ENCODE measurements around the gene SEPTIN6.

DNA sequence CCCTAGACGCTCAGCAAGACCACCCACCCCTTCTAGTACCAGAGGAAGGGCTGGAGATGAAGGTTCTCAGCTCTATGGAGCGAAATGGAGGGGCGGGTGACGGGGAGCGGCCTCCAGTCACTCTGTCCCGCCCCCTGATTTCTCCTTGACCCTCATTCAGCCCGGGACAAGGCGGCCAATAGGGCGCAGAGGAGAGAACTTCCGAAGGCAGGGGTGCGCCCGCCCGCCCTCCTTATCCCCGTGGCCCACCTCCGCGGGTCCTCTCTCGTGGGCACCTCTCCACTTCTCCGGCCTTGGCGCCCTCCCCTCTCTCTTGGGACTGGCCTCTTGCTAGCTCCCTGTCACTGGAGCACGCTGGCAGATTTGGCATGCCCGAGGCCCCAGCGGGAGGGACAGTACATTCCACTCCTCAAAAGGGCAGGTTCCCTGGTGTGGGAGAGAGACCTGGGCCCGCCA lies 1.1 kb upstream of the SEPTIN6 start:
- TF ChIP-seq CTCF (conservative IDR thresholded peaks at IDR 0.05) (no peak), ZFX (IDR thresholded peaks at IDR 0.05) (no peak)
